Pancreas (tissue), 10 donors: Measurements from ENCODE around the gene NPNT. TPM values are rescaled to one million over a fixed set of nuclear protein-coding genes. Genes with fewer than 3 reads are reported as not detected.

Experiments
- ATAC-seq, 4 donors: fragments of 200-7000 bp; cut with Tn5 transposase; one replicate each; pipeline versions ENCODE4 v1.8.0 to v1.9.1; 2020; ENCODE audit warnings: mild to moderate bottlenecking in 4 of 4, moderate library complexity in 4 of 4
- DNase-seq, 6 donors: peaks; one replicate each; pipeline ENCODE4 v3.0.0-alpha.2; 2020
- FAIRE-seq: peaks from 2 replicates; lab custom pipeline; 2012; peaks lifted over from hg19 to GRCh38; lab: Jason Lieb, UNC
- H3K27ac ChIP-seq, 4 donors: fragments of 200-600 bp; sonication (generic); 1 replicate in 3 of 4; 2 replicates in 1 of 4; pipeline versions ENCODE4 v1.5.0 to v1.8.0; 2020
- H3K27me3 ChIP-seq, 4 donors: fragments of 200-600 bp; one replicate each; pipeline ENCODE4 v1.8.0; 2021
- H3K36me3 ChIP-seq, 3 donors: fragments of 200-600 bp; sonication (generic) in 1 of 3; one replicate each; pipeline versions ENCODE4 v1.5.0 to v1.8.0; 2020 to 2021
- H3K4me1 ChIP-seq, 3 donors: fragments of 200-600 bp; one replicate each; pipeline ENCODE4 v1.8.0; 2021
- H3K4me3 ChIP-seq, 4 donors: fragments of 200-600 bp; sonication (generic) in 2 of 4; one replicate each; pipeline versions ENCODE4 v1.5.0 to v1.8.0; 2020 to 2021
- H3K9me3 ChIP-seq, 4 donors: fragments of 200-600 bp; one replicate each; pipeline ENCODE4 v1.8.0; 2021
- CTCF ChIP-seq, 4 donors: fragments of 200-600 bp; sonication (generic) in 3 of 4; IDR thresholded peaks; one replicate each; pipeline versions ENCODE4 v1.5.0 to v1.8.0; 2021; ENCODE audit warnings: antibody characterized with exemption in 4 of 4
- intact Hi-C, 3 donors: fragments of 100-400 bp; cut with DNase I; formaldehyde crosslinking; loops; one replicate each; pipeline versions ENCODE4 v1.11.1 to v1.14.2; 2022
- polyA plus RNA-seq, 2 donors: library from polyadenylated mRNA; stranded (reverse); fragments of 200-250 nt; gene quantifications; one replicate each; pipeline ENCODE4 v1.2.3, GENCODE V29; 2013
- total RNA-seq, 6 donors: library from RNA; stranded (reverse); fragmentation: NEBNext Ultra II Directional in 4 of 6; extraction: Animal tissue kit (Norgen Biotek cat#: 25700) in 4 of 6; gene quantifications; one replicate each; pipeline versions ENCODE4 v1.2.1 to v1.2.4, GENCODE V29; 2021 to 2023
- donor health status: healthy with polysubstance abuse.
- donor health status: DM: no; HTN: no; CAD: no; lungs with moderate emphysema.
- donor health status: DM: no; HTN: no; CAD: no.
- donor health status: control.
- donor health status: control.
- donor health status: Bipolar disorder and iron deficiency.
- donor health status: DM: yes; HTN: yes; CAD: no.
- donor health status: DM: no; HTN: no; CAD: no.
- donor health status: DM: no; HTN: no; CAD: no.
- donor health status: DM: yes; HTN: yes; CAD: no.

The NPNT gene
- total and polyA plus RNA-seq, 8 donors = 17.2 to 63.8 (median 33.7) TPM

GRCh38 chr4:106019771-106020170 is 124.5 kb downstream of the NPNT start:
- intact Hi-C loops = no loop called here
- ATAC-seq (no peak), FAIRE-seq (no peak), DNase-seq (no peak)
- Histone ChIP-seq H3K36me3 (no peaks in the 10 kb centered on the region), H3K27ac (no peak overlapping the region), H3K4me1 (no peaks in the 10 kb centered on the region), H3K4me3 (no peak overlapping the region), H3K9me3 (no peaks in the 10 kb centered on the region), H3K27me3 (no peaks in the 10 kb centered on the region)
- no peak for TF ChIP-seq CTCF (IDR thresholded peaks at IDR 0.05)

Other genes with a start within 250 kb of the NPNT start
- gene INTS12, start 186.8 kb upstream of the NPNT start, total RNA-seq = 1 to 10 TPM; 5.3 to 10.0 (median 7.0) TPM
- 10 to 100 TPM in 1 of 2 donors, 1 to 10 TPM in 1; 6.6 to 12.8 TPM for gene INTS12, start 186.8 kb upstream of the NPNT start, polyA plus RNA-seq
- gene GSTCD, start 186.7 kb upstream of the NPNT start, total RNA-seq = 1 to 10 TPM; 1.4 to 5.7 (median 3.7) TPM
- 1 to 10 TPM; 1.3 to 1.9 TPM for gene GSTCD, start 186.7 kb upstream of the NPNT start, polyA plus RNA-seq